HG03378 (cell line): ENCODE results near the gene C1orf159.
A peak's percentile ranks its signal among the peaks of the same experiment; 100 is the strongest.
"Not testable (repeated sequence)": the region's sequence is repeated elsewhere in the genome, so short reads cannot be mapped to it uniquely, and the experiment has no call there.

Experiments used
- ATAC-seq: cut with Tn5 transposase; IDR thresholded peaks from one replicate; pipeline ENCODE4 v1.9.1; 2021; ENCODE audit warnings: mild to moderate bottlenecking, moderate library complexity; ENCODE audit not compliant: unreplicated experiment

The C1orf159 gene

DNA sequence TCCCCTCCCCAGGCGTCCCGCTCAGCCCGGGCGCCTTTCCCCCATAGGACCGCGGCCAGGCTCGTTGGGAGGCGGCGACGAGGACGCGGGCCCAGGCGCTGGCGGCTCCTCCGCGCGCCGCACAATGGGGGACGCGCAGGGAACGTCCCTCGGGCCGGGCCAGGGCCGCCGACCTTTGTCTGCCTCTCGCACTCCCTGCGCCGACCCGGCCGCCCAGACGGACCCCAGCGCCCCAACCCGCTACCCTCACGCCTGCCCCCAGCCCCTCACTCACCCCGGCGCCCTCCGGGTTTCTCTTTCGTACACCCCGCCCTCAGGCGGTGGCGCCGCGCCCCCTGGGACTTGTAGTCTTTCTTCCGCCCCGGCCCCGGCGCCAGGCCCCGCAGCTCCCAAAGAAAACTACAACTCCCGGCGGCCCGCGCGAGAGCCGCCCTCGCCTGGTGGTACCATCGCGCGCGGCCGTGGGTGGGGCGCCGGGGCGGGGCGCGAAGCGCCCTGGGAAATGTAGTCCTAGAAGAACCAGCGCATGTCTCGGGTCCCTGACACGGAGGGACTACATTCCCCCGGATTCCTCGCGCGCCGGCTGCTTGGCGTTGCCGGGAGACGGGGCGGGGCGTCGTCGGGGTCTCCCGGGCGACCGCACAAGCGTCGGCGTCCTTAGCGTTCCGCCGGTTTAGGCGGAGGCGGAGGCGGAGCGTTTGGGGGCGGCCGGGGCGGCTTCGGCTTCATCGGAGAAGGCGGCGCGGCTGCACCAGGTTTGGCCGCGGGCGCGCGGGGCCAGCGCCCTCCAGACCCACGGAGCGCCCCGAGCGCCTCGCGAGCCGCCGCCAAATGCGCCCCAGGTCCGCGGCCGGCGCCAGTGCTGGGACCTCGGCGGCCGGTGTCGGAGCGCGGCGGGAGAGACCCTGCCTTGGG is at the start of gene C1orf159:
Gene C1orf159, minus strand, starts transcription at position 304 of the 915 bp plus-strand sequence. CDS start 24,546 bp downstream, outside the sequence.
- peak; percentile 85 for ATAC-seq

DNA sequence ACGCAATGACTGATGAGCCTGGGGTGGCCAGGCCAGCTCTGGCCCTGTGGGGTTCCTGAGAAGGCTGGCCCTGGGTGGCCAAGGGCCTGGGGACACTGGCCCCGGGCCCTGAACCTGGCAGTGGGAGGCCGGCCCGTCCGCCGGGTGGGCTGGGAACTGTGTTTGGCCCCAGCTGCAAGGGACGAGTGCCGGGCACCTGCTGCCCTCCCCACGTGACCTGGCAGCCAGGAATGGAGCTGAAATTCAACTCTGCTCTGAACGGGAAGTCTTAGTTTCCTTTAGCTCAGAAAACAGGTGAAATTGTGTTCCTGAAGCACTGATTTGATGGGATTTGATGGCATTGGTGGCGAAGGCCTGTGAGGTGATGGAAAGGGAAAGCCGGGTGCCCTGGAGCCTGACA is 49.6 kb upstream of the C1orf159 start:
- no peak for ATAC-seq

DNA sequence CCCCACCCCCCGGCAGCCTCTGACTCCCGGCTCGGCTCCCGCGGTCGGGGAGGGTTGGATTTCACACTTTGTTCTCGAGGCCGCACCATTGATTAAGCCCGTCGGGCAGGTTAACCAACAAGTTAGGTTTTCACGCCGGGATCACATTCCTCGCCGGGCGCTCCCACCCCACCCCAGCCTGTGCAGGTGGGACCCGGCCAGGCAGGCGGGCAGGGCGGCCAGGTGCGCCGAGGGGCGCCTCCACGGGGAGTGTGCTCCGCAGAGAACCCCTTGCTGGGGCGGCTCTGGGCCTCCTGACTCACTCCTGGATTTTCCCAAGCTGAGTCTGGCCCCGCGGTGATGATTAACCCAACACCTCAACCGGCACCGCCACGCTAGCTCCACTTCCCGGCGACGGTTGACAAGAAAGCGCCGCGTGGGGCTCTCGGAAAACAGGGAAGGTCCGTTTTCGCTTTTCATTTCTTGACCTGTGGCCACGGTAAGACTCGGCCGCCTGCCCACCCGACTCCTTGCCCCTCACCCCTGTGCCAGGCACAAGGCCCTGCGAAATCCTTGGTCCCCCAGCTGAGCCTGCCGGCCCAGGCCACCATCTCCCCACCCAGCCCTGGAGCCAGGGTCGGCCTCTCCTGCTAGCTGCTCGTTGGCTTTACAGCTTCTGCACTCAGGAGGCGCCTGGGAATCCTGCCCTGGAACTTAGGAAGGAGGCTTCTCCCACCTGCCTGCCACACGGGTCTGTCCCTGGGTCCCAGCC is 49.0 kb upstream of the C1orf159 start:
- ATAC-seq: no peak

DNA sequence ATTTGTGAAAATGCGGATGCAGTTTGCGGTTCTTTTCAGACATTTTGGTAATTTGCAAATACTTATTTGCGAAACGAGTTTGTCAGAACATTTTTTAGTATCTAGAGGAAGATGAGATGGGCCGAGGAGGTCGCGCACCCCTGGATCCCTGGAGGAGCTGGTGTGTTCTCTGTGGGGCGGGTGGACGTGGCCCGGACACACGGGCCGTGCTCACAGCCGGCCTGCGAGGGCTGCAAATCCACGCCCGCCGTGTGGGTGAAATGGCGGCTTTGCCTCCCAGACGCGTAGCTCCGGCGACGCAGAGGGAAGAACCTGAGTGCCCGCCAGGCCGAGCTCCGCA is 48.4 kb upstream of the C1orf159 start:
- no peak for ATAC-seq

DNA sequence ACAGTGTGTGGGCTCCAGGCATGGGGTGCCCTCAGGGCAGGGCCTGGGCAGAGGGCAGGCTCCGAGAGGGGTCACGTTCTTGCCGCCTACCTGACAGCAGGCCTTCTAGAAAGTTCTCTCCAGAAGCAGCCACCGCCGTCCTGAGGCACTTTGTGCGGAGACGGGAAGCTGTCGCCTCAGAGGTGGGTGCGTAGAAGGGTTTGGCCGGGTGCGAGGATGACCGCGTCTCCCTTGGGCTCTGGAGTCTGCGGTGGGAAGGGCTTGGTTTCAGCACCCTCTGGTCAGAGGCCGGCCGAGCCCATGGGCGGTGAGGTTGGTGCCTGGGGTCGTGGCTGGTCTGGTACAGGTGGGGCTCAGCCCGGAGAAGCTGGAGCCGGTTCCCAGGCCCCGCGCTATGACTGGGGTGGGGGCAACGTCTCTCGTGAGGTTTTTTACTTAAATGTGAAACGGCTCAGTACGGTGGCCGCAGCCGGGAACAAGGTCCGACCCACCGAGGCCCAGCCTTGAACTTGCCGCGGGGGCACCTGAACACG is 47.7 kb upstream of the C1orf159 start:
- no peak for ATAC-seq

DNA sequence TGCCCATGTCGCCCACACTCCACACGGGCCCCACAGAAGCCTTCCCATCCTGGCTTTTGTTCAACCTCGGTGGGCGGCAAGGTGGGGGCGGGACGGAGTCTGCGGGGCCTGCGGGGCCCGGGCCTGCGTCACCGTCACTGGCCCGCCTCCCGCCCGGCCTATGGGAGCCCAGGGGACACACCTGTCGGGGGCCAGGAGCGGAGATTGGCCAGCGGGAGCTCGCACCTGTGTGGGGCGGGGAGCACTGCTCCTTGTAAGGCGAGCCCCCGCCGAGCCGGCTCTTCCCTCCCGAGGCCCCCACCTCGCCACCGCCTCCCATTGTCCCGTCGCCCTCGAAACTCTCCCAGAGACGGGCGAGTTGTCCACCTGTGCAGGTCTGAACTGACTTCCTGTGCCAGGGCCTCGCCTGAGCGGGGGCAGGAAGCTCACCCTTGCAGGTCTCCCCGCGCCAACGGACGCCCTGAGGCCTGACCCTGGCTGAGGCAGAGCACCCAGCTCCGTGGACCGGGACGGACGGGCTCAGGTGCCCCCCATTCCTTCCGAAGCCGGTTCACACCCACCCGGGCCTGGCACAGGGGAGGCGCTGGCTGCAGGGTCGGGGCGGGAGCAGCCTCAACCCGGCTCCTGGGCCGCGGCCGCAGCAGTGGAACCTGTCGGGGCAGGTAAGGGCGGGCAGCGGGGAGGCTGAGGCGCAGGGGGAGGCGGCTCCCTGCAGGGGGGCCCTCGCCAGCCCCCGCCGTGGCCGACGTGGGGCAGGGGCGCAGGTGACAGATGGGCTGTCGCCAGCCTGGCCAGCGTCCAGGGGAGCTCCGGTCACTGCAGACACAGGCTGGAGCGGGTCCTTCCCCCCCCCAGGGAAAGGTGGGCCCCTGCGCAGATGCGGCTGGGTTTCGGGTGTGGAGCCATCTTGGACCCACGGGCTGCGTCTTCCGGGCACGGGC is 47.0 kb upstream of the C1orf159 start:
- no peak for ATAC-seq

DNA sequence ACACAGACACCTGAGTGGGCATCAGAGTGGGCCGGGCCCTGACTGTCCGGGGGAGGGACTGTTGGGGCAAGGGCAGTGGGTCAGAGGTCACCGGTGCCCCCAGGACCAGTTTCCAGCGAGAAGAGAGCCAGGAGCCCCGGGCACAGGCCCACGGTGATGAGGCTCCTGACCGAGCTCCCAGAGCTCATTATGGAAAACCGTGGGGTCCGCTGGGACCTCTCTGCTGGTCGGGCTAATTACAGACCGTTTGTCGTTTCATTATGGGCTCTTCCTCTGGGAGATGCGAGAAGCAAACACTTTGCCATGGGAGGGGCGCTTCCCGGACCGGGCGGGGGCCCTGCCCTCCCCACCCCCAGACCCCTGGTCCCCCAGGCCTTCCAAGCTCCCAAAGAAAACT is 45.8 kb upstream of the C1orf159 start:
- ATAC-seq: no peak

DNA sequence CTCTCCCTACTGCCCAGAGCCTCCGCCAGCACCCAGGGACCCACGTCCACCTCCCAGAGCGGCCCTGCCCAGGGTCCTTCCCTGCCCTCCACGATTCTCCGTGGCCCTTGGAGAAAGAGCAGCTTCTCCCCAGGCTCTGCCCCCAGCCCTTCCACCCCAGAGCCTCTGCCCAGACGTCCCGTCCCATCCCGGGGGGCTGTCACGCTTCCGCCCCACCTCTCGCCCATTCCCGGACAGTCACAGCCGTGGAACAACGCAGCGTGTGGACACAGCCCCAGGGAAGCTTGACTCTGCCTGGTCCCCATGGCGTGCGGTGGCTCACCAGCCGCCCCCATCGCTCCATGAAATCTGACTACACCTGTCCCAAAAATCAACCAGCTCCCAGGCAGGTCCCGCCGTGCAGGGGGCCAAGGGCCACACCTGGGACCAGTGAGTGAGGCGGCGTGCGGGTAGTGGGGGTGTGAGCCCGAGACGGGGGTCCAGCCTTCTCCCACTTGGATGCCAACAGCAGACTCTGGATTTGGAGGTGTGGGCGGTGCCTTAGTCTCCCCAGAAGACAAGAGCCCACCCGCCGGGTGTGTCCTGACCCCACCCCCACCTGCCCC is 45.3 kb upstream of the C1orf159 start:
- no peak for ATAC-seq

DNA sequence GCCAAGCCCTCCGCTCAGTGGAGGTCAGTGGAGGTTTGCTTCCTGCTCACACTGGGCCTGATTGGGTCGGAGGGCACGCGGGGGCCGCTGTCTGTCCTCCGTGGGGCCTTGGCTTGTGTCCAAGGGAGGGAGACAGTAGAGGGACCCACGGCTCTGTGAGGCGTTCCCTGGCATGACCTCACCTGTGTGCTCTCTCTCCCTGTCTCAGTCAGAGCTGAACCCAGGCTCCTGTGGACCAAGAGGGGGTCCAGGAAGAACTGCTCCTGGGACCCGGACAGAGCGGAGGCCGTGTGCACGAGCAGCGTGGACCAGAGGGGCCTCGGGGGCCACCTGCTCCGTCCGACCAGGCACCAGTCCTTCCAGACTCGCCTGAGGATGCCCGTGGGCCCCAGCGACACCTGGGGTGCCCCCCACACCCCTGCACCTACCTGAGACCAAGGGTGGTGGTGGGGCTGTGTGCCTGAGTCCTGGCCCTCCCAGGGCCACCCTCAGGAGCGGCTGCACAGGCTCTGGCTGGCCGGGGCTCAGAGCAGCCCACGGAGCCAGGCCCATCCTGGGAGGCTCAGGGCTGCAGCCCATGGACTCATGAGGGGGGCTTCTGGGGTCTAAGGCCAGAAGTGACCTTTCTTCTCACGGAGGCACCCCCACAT is 44.5 kb upstream of the C1orf159 start:
- no peak for ATAC-seq

DNA sequence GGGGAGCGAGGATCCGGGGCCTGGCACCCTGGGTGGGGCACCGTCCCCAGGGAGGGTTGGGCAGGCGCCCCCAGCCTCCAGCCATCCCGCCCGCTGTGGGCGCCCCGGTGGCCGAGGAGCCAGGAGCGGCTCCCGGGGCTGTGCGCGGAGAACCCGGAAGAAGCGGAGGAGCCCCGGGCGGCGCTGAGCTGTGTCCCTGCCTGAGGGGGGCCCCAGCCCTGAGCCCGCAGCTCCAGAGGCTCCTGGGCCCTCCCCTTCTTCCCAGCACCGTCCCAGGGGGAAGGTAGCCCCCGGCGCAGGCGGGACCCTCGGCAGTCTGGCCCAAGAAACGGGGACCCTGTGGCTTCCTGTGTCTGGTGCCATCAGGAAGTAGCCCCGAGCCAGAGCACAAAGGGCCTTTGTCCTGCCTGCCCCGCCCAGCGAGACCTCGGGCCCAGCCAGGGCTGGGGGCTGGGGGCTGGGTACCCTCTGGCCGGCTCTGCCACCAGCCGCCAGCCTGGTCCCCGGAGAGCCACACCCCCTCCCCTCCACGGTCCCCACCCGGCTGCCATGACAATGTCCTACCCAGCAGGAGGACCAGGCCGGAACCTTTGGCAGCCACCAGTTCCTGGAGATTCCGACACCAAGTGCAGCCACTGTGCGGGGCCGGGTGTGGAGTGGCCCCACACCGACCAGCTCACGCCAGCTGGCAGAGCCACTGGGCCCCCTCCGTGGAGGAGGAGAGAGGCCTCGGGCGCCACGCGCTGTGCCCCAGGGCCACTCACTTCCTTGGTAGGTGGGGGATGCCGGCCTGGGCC is 42.2 kb upstream of the C1orf159 start:
- ATAC-seq: no peak

DNA sequence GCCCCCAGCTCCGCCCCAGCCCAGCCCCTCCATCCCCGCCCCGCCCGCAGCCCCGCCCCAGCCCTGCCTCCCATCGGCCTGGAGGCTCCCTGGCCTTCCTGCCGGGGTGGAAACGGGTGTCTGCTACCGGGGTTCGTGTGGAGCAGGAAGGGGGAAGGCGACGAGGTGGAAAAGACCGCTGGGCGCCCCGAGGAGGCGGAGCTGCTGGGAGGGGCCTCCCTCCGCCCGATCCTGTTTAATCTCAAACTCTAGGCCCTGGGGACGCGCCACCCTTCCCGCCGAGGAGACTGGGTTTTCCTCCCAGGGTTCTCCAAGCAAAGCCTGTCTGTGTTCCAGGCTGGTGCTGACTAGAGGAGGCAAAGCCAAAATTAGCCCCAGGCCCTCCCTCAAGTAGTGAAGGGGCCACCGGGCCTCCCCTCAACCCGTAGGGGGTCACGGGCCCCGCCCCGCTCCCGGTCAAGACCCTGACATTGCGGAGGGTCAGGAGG is 41.6 kb upstream of the C1orf159 start:
- no peak for ATAC-seq

DNA sequence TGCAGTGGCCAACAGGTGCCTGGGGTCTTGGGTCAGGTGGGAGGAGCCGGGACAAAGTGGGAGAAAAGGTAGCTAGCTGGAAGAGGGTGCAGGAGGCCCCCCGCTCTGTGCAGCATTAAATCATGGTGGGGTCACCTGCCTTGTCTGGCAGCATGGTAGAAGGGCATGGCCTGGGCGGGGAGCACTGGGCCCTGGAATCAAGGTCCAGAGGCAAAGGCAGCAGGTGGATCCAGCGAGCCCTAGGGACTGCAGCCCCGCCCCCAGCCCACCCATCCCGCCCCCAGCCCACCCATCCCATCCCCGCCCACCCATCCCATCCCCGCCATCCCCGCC is 41.1 kb upstream of the C1orf159 start:
- ATAC-seq: no peak

DNA sequence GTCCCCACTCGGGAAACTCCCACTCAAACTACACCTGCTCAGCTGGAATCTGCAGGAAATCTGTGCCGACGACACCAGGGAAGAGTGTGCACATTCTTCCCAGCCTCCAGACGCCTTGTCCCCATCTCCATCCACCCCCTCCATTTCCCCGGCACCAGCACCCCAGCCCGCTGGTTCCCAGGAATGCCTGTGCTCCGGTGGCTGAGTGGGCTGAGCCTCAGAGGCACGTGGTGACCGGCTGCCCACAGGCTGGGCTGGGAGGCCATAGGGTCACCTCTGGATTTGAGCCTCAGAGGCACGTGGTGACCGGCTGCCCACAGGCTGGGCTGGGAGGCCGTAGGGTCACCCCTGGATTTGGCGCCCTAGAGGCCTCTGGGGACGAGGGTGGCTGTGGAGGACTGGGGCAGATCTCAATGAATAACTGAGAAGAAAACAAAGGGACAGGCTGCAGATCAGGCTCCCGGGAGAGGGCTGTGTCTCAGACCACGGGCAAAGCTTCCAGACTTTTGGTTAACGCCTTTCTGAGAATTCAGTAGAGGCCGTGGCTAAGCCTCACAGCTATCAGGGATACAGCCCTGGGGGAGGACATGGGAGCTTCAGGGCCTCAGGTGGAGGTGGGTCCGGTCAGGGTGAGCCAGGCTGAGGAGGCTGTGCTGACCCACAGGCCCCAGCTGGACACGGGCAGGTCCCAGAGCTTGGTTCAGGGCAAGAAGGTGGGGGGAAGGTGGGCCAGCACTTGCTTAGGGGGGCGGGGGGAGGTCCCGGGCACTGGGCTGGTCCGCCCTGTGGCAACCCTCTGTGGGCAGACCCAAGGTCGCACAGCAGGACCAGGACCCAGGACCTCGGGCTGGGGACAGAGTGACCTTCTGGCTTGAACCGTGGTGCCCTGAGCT is 40.5 kb upstream of the C1orf159 start:
- ATAC-seq: no peak

DNA sequence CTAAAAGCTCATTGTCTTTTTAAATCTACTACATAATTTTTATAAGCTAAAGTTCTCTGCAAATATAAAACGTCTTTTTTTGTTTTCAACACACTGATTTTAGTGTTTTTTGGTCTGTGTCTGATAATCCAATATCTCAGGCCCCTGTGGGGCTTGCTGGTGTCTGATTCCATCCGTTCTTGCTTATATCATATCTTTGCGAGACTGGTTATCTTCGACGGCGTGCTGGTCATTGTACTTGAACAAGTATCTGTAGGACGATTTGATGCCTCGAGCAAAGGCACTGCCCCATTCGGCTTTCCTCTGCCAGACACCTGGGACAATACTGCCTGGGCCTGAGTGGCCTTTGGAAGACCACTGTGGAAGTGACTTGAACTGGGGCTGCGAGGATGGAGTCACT is 39.4 kb upstream of the C1orf159 start:
- no peak for ATAC-seq

DNA sequence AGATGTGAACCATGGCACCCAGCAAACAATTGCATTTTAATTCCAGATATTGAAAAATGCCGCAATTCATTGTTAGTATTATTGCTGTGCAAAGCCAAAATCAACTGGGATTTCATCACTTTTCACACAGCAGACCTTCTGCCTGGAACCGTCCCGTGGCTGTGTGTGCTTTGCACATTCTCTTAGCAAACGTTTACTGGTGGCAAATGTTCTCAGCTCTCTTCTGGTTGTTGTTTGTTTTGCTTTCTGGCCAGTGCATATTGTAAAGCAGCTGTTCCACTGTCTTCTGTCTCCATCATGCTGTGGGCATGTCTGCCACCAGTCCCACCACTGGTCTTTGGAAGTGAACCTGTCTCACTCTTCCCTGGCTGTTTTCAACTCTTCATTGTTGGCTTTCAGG is 38.0 kb upstream of the C1orf159 start:
- ATAC-seq: no peak

DNA sequence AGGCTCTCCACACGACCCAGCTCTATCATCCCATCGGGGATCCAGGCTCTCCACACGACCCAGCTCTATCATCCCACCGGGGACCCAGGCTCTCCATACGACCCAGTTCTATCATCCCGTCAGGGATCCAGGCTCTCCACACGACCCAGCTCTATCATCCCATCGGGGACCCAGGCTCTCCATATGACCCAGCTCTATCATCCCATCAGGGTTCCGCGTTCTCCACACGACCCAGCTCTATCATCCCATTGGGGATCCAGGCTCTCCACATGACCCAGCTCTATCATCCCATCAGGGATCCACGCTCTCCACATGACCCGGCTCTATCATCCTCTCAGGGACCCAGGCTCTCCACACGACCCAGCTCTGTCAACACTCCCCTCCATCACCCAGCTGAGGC is 37.3 kb upstream of the C1orf159 start:
- ATAC-seq: not testable (repeated sequence)

DNA sequence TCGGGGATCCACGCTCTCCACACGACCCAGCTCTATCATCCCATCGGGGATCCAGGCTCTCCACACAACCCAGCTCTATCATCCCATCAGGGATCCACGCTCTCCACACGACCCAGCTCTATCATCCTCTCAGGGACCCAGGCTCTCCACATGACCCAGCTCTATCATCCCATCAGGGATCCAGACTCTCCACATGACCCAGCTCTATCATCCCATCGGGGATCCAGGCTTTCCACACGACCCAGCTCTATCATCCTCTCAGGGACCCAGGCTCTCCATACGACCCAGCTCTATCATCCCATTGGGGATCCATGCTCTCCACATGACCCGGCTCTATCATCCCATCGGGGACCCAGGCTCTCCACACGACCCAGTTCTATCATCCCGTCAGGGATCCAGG is 36.5 kb upstream of the C1orf159 start:
- not testable (repeated sequence) for ATAC-seq

DNA sequence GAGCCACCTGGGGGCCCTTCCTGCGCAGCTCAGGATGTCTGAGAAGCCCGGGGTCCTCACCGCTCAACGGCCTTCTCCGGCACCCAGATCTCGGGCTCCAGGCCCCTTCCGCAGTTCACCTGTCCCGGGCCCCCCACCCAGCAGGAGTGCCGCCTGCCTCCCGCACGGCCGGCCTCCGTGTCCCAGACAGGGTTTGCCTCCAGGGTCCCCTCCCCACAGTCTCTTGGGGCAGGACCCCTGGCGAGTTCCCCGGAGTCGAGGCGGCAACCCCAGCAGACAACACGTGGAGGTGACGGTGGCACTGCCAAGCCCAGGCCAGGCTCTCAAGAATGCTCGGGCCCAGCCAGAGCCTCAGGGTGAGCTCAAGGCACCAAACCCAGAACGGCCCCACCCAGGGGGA is 35.4 kb upstream of the C1orf159 start:
- no peak for ATAC-seq
